ENCODE data around the gene MKRN2. TPM values are rescaled to one million over a fixed set of nuclear protein-coding genes. Genes with fewer than 3 reads are reported as not detected.

Gene MKRN2
- total RNA-seq, 4 donors from 2014 or later = 23.4 to 26.6 (median 24.6) TPM

DNA sequence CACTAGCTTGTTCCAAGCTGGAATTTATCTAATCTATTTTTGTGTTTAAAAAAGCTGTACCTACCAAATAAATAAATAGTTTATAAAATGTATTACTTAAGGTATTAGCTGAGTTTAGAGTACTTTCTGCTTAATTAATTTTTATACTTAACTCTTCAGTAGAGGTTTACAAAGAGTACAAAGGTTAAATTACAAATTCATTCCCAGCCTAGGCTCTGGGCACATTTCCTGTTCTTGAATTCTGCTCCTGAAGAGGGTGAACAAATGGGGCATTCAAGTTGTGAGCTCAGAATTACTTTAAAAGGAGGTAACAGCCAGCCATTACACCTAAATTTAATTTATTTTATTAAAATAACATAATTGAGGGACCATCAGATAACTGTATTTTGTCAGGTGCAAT lies 26.4 kb downstream of the MKRN2 start:
- Histone ChIP-seq H3K9me3 (no peaks in the 10 kb centered on the region), H3K27ac (no peak overlapping the region), H3K4me1 (peaks cover 5% of the 10 kb centered on the region), H3K36me3 (peaks cover 91% of the 10 kb centered on the region), H3K27me3 (no peaks in the 10 kb centered on the region), H3K4me3 (no peak overlapping the region)
- DNase-seq (ENCODE audit: low spot score in 2 of 2) = no peak
- TF ChIP-seq EP300 (IDR thresholded peaks at IDR 0.05) = no peak
- TF ChIP-seq, protein P1, sequence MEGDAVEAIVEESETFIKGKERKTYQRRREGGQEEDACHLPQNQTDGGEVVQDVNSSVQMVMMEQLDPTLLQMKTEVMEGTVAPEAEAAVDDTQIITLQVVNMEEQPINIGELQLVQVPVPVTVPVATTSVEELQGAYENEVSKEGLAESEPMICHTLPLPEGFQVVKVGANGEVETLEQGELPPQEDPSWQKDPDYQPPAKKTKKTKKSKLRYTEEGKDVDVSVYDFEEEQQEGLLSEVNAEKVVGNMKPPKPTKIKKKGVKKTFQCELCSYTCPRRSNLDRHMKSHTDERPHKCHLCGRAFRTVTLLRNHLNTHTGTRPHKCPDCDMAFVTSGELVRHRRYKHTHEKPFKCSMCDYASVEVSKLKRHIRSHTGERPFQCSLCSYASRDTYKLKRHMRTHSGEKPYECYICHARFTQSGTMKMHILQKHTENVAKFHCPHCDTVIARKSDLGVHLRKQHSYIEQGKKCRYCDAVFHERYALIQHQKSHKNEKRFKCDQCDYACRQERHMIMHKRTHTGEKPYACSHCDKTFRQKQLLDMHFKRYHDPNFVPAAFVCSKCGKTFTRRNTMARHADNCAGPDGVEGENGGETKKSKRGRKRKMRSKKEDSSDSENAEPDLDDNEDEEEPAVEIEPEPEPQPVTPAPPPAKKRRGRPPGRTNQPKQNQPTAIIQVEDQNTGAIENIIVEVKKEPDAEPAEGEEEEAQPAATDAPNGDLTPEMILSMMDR (IDR thresholded peaks at IDR 0.05) = no peak
- TF ChIP-seq POLR2AphosphoS5 (IDR thresholded peaks at IDR 0.05) = no peak
- TF ChIP-seq POLR2A (IDR thresholded peaks at IDR 0.05) = no peak

DNA sequence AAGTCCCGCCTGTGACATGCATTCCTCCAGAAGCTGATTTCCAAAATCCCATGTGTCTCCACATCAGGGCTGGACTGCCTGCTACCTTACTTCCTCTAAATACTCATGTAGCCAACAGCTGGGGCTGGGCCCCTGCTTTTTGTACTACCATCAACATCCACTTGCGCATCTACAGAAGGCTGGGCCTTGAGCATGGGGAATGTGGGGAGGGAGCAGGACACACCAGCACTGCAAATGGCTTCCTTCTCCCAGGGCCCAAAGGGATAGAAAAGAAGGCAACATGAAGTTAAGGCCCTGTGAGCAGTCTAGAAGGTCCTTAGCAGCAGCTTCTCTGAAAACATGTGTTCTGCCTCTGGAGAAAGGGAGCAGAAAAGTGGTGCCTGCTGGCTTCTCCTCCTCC lies 27.2 kb downstream of the MKRN2 start:
- WGBS = 89% methylated on average over 2 of the region's 2 CpGs
- TF ChIP-seq POLR2A (IDR thresholded peaks at IDR 0.05) = no peak
- TF ChIP-seq, protein P1 (IDR thresholded peaks at IDR 0.05) = no peak
- no peak for TF ChIP-seq POLR2AphosphoS5 (IDR thresholded peaks at IDR 0.05)
- no peak for TF ChIP-seq EP300 (IDR thresholded peaks at IDR 0.05)
- no peak for DNase-seq (ENCODE audit: low spot score in 2 of 2)
- H3K36me3 ChIP-seq = peaks cover 93% of the 10 kb centered on the region
- H3K27ac ChIP-seq = no peak overlapping the region
- peaks cover 5% of the 10 kb centered on the region for H3K4me1 ChIP-seq
- H3K27me3 ChIP-seq = no peaks in the 10 kb centered on the region
- no peak overlapping the region for H3K4me3 ChIP-seq
- H3K9me3 ChIP-seq = no peaks in the 10 kb centered on the region

DNA sequence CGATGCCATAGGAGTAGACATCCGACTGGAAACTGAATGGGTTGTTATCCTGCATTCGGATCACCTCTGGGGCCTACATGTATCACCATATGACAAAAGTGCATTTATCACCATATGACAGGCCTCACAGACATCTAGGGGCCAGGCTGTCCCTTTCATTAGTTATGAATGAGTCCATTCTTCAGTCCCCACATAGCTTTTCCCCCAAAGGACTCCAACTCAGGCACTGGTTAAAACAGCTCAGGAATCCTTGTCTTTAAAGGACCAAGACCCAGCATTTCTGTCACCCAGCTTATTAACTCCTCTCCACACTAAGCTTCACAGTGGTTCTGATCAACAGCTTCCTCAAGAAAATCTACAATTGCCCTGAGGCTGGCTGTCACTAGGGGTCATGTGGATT lies 28.3 kb downstream of the MKRN2 start:
- TF ChIP-seq POLR2AphosphoS5 (IDR thresholded peaks at IDR 0.05) (no peak), POLR2A (IDR thresholded peaks at IDR 0.05) (no peak), EP300 (IDR thresholded peaks at IDR 0.05) (no peak)
- TF ChIP-seq, protein P1 (IDR thresholded peaks at IDR 0.05) = no peak
- Histone ChIP-seq H3K4me1 (peaks cover 5% of the 10 kb centered on the region), H3K27me3 (no peaks in the 10 kb centered on the region), H3K36me3 (peaks cover 93% of the 10 kb centered on the region), H3K9me3 (no peaks in the 10 kb centered on the region), H3K4me3 (no peak overlapping the region), H3K27ac (no peak overlapping the region)
- WGBS = 82% methylated on average over 3 of the region's 3 CpGs
- no peak for DNase-seq (ENCODE audit: low spot score in 2 of 2)

DNA sequence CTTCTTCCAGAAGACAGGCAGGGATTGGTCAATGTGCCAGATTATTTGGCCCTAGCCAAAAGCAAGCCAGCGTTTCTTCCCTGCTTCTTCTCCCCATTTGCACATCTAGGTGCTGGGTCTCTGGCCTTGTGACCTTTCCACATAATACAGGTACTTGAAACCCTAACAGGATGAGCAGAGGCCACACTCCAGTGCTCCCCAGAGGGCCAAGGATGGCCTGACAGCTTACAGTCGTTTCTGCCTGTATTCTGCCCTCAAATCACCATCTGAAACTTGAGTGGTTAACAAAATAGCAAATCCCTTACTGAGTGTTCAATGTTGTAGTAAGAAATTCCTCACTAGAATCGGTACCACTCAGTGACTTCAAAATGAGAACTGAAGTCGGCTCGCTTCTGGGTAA lies 29.1 kb downstream of the MKRN2 start:
- 72% methylated on average over 5 of the region's 5 CpGs for WGBS
- Histone ChIP-seq H3K36me3 (peaks cover 93% of the 10 kb centered on the region), H3K27me3 (no peaks in the 10 kb centered on the region), H3K4me1 (peaks cover 5% of the 10 kb centered on the region), H3K9me3 (no peaks in the 10 kb centered on the region), H3K27ac (no peak overlapping the region), H3K4me3 (no peak overlapping the region)
- no peak for DNase-seq (ENCODE audit: low spot score in 2 of 2)
- TF ChIP-seq POLR2A (IDR thresholded peaks at IDR 0.05) (no peak), POLR2AphosphoS5 (IDR thresholded peaks at IDR 0.05) (no peak), EP300 (IDR thresholded peaks at IDR 0.05) (no peak)
- TF ChIP-seq, protein P1 (IDR thresholded peaks at IDR 0.05) = no peak

- no peak overlapping the region for H3K4me3 ChIP-seq
- peaks cover 5% of the 10 kb centered on the region for H3K4me1 ChIP-seq
- H3K9me3 ChIP-seq = no peaks in the 10 kb centered on the region
- WGBS = 81% methylated on average over 3 of the region's 3 CpGs
- TF ChIP-seq, protein P1 (IDR thresholded peaks at IDR 0.05) = no peak
- no peak for TF ChIP-seq POLR2AphosphoS5 (IDR thresholded peaks at IDR 0.05)
- H3K27me3 ChIP-seq = no peaks in the 10 kb centered on the region
- peaks cover 94% of the 10 kb centered on the region for H3K36me3 ChIP-seq
- DNase-seq (ENCODE audit: low spot score in 2 of 2) = no peak
- H3K27ac ChIP-seq = no peak overlapping the region
Observed at GRCh38 chr3:12586403-12586802, 29.5 kb downstream of the MKRN2 start.
